Myocyte (in vitro differentiated cells): Measurements from ENCODE around the gene DNM3. TPM values are rescaled to one million over a fixed set of nuclear protein-coding genes. Genes with fewer than 3 reads are reported as not detected.
"Not testable (repeated sequence)": the region's sequence is repeated elsewhere in the genome, so short reads cannot be mapped to it uniquely, and the experiment has no call there.

Experiments
- DNase-seq: peaks from one replicate; pipeline ENCODE4 v3.0.0-alpha.2; 2012; ENCODE audit warnings: low read depth
- total RNA-seq: library from RNA; depleted of rRNA; stranded (reverse); fragments of >200 nt; gene quantifications from 2 replicates; pipeline ENCODE4 v1.2.3, GENCODE V29; 2014

The DNM3 gene
- total RNA-seq, 1 donor from 2014 or later = 0.62 TPM

- DNase-seq = peak; percentile 73
Observed at GRCh38 chr1:172351346-172351745, 510.0 kb downstream of the DNM3 start.

- DNase-seq = peak; percentile 74
Observed at GRCh38 chr1:172351754-172352161, 510.5 kb downstream of the DNM3 start.

- no peak for DNase-seq
Observed at GRCh38 chr1:172352435-172352834, 511.1 kb downstream of the DNM3 start.

- DNase-seq = no peak
Observed at GRCh38 chr1:172354291-172355274, 513.3 kb downstream of the DNM3 start.

GRCh38 chr1:172356620-172357019 lies 515.3 kb downstream of the DNM3 start:
- peak; percentile 55 for DNase-seq

GRCh38 chr1:172357753-172358385 lies 516.6 kb downstream of the DNM3 start:
- no peak for DNase-seq

- DNase-seq = peak; percentile 56
Observed at GRCh38 chr1:172359491-172359999, 518.2 kb downstream of the DNM3 start.

GRCh38 chr1:172360511-172360910 lies 519.2 kb downstream of the DNM3 start:
- DNase-seq = no peak

- no peak for DNase-seq
Observed at GRCh38 chr1:172360985-172361384, 519.7 kb downstream of the DNM3 start.

GRCh38 chr1:172363852-172364251 lies 522.6 kb downstream of the DNM3 start:
- no peak for DNase-seq

- not testable (repeated sequence) for DNase-seq
Observed at GRCh38 chr1:172371646-172372045, 530.3 kb downstream of the DNM3 start.

GRCh38 chr1:172373864-172374263 lies 532.6 kb downstream of the DNM3 start:
- peak; percentile 37 for DNase-seq

GRCh38 chr1:172375211-172375631 lies 533.9 kb downstream of the DNM3 start:
- DNase-seq = no peak

GRCh38 chr1:172376431-172376830 lies 535.1 kb downstream of the DNM3 start:
- no peak for DNase-seq

GRCh38 chr1:172377565-172377964 lies 536.3 kb downstream of the DNM3 start:
- DNase-seq = no peak

GRCh38 chr1:172378109-172378760 lies 536.9 kb downstream of the DNM3 start:
- no peak for DNase-seq

GRCh38 chr1:172380441-172381244 lies 539.3 kb downstream of the DNM3 start:
- no peak for DNase-seq

GRCh38 chr1:172381946-172382345 lies 540.6 kb downstream of the DNM3 start:
- no peak for DNase-seq

GRCh38 chr1:172382406-172382805 lies 541.1 kb downstream of the DNM3 start:
- no peak for DNase-seq

GRCh38 chr1:172382990-172383389 lies 541.7 kb downstream of the DNM3 start:
- DNase-seq = no peak

GRCh38 chr1:172383536-172383935 lies 542.2 kb downstream of the DNM3 start:
- DNase-seq = peak; percentile 25
